Gastroesophageal sphincter (tissue), 3 donors: Measurements from ENCODE around the gene PCYT1A.

Source experiments
- POLR2AphosphoS5 ChIP-seq: sonication (generic); formaldehyde crosslinking; IDR thresholded peaks from one replicate; pipeline ENCODE4 v1.6.1; 2017; ENCODE audit warnings: antibody characterized with exemption
- TF ChIP-seq, protein P1 (sequence below), 4 experiments: fragments of 200-600 bp in 2 of 4; fragments of 450-650 bp in 2 of 4; sonication (generic) in 1 of 4; IDR thresholded peaks; one replicate each; pipeline ENCODE4 v1.5.1; 2017 to 2019; ENCODE audit warnings: antibody characterized with exemption in 4 of 4, mild to moderate bottlenecking in 2 of 4, moderate library complexity in 2 of 4

DNA sequence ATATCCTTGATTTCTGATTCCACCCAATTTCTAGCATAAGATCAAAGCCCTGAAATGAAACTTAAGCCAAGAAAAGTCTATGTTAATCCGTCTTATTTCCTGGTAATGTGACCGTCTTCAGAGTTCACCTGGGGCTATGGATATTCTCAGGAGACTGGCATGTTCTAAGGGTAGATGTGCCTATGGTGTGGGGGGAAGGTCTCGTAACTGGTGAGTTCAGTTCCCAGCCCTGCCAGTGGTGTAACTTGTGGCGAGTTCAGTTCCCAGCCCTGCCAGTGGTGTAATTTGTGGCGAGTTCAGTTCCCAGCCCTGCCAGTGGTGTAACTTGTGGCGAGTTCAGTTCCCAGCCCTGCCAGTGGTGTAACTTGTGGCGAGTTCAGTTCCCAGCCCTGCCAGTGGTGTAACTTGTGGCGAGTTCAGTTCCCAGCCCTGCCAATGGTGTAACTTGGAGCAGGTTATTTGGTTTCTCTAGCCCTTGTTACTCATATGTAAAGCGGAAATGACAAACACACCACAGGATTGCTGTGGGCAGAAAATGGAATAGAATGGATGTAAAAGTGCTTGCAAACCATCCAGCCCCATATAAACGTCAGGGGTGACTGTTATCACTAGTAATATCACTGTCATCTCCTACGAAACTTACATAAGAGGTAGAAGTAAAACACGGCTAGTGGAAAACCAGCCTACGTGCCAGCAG lies 40.8 kb downstream of the PCYT1A start:
- TF ChIP-seq, protein P1, sequence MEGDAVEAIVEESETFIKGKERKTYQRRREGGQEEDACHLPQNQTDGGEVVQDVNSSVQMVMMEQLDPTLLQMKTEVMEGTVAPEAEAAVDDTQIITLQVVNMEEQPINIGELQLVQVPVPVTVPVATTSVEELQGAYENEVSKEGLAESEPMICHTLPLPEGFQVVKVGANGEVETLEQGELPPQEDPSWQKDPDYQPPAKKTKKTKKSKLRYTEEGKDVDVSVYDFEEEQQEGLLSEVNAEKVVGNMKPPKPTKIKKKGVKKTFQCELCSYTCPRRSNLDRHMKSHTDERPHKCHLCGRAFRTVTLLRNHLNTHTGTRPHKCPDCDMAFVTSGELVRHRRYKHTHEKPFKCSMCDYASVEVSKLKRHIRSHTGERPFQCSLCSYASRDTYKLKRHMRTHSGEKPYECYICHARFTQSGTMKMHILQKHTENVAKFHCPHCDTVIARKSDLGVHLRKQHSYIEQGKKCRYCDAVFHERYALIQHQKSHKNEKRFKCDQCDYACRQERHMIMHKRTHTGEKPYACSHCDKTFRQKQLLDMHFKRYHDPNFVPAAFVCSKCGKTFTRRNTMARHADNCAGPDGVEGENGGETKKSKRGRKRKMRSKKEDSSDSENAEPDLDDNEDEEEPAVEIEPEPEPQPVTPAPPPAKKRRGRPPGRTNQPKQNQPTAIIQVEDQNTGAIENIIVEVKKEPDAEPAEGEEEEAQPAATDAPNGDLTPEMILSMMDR (IDR thresholded peaks at IDR 0.05): no peak
- no peak for TF ChIP-seq POLR2AphosphoS5
